ENCODE results near the gene CST1.

- TF ChIP-seq, protein P1, sequence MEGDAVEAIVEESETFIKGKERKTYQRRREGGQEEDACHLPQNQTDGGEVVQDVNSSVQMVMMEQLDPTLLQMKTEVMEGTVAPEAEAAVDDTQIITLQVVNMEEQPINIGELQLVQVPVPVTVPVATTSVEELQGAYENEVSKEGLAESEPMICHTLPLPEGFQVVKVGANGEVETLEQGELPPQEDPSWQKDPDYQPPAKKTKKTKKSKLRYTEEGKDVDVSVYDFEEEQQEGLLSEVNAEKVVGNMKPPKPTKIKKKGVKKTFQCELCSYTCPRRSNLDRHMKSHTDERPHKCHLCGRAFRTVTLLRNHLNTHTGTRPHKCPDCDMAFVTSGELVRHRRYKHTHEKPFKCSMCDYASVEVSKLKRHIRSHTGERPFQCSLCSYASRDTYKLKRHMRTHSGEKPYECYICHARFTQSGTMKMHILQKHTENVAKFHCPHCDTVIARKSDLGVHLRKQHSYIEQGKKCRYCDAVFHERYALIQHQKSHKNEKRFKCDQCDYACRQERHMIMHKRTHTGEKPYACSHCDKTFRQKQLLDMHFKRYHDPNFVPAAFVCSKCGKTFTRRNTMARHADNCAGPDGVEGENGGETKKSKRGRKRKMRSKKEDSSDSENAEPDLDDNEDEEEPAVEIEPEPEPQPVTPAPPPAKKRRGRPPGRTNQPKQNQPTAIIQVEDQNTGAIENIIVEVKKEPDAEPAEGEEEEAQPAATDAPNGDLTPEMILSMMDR (IDR thresholded peaks at IDR 0.05; ENCODE audit: low read length) = no peak
- no peak for TF ChIP-seq EZH2 (IDR thresholded peaks at IDR 0.05; ENCODE audit: borderline replicate concordance, low read length)
These were observed 4.0 kb upstream of the CST1 start for GRCh38 chr20:23754731-23755130.
